DMS53 treated with DMSO at 0.1 percent for 48 hours (cell line): ENCODE measurements around the gene KDM4C.
"Not testable (repeated sequence)": the region's sequence is repeated elsewhere in the genome, so short reads cannot be mapped to it uniquely, and the experiment has no call there.

Source experiments
- DNase-seq: peaks from one replicate; lab custom pipeline; 2025; ENCODE audit not compliant: unreplicated experiment; lab: John Stamatoyannopoulos, UW

KDM4C gene

DNA sequence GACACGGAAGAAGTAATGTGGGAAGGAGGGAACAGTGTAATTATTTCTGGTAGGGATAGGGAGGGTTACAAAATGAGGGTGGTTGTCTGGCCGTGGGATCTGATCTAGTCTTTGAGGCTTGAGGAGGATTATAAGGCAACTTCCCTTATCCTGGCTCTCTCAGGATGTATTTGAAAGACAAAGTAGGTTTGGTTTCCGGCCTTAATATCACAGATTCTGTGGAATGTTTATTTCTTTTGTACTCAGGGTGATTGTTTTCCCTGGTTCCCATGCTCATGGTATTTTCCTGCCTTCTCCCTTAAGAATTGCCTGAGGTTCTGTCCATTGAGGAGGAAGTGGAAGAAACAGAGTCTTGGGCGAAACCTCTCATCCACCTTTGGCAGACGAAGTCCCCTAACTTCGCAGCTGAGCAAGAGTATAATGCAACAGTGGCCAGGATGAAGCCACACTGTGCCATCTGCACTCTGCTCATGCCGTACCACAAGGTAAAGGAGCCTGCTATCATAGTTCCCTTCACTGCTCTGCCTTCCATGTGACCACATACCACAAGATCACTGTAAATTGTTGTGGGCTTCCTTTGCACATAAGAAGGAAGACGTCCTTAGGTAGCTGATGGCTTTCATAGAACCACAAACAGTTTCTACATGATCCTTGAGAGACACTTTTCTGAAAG, 253.8 kb downstream of the KDM4C start:
- no peak for DNase-seq

DNA sequence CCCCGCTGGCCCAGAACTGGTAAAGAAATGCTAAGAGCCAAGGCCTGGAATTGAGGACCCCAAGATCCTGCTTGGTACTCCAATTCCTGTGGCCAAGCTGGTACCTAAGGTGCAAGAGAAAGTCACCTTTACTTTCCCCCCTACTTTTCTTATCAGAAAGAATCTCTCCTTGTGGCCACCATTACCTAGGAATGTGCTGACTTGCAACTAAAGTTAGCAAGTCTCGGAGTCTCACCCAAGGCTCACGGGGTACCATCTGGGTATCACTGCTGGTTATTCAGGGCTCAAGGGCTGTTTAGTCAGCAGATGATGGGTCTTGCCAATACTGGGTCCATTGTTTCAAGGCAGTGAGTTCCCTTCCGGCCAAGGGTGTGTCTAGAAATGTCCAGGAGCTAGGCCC, 270.2 kb downstream of the KDM4C start:
- no peak for DNase-seq

DNA sequence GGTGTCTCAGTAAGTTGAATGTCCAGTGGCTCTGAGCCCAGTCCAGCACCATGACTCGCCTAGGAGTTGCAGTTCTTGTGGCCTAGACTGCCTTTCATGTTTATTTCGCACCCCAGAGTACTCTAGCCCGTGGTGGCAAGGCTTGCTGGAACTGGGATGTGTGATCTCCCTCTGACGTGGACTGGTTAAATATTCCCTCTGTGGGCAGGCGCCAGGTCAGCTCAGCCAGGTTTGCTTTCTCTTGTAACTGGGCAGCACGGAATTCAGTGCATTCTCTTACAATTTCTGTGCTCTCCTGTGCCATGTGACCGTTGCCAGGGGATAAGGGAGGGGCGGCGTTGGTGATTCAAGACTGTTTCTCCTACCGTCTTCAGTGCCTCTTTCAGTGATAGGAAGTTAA, 270.8 kb downstream of the KDM4C start:
- no peak for DNase-seq

DNA sequence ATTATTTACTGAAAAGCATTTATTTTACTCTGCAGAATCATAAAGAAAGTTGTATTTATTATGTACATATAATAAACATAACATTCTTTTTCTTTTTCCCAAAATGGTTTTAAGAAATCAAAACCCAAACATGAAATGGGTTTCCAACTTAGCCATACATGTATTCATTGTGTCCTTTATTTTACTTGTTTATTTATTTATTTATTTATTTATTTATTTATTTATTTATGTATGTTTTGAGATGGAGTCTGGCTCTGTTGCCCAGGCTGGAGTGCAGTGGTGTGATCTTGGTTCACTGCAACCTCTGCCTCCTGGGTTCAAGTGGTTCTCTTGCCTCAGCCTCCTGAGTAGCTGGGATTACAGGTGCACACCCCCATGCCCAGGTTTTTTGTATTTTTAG, 273.2 kb downstream of the KDM4C start:
- not testable (repeated sequence) for DNase-seq

DNA sequence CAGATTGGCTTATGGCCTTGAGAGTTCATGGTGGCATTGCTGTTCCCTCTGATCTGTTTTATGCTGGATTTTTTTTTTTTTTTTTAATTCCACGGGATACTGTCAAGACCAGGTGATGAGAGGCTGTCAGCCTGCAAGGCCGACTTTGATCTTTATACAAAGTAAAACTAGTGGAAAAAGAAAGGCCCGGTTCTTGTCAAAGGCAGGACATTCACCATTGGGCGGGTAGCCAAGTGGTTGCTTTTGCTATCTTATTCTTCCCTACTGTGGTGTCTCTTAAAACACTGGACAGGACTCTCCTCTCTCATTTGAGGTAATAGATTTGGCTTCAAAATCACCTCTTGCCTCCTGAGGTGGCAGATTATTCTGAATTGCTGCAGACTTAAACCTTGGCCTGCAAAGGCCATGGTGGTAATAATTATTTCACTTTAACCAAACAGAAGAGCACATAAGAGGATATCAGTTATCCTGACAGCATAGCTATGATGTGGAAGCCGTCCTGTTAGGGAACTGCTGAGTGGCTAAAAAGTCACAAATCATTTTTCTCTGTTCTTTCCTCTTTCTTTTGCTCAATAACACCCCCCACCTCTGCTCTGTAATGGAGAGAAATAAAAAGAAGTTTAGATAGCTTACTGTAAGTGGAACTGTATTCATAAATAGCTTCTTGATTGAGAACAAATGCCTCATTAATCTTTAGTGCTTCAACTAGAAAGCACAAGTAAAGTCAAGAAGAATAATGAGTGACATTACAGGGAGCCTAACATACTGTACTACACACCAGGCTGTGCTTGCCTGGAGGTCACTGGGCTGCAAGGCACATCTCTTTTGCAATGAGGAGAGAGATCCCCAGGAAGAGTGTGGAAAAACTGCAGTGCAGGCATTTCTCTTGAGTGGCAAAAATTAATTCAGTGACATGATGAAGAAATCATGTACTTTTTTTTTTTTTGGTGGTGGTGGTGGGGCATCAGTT, 275.6 kb downstream of the KDM4C start:
- DNase-seq: no peak

DNA sequence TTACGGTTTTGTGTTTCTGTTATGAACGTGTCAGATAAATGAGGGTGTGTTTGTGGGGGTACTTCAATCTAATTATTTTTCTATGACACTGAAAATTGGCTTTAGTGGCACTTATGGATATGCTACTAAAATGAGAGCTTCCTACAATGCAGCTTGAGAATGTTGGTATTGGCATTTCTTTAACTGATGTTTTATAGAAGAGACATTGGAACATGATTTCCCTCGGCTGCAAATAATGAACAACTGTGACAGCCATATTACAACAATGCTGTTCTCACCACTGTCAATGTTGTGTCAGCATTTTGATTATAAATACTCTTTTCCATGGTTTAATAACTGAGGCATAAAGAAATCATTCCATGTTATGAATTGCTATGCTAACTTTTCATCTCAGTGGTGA, 279.4 kb downstream of the KDM4C start:
- no peak for DNase-seq

DNA sequence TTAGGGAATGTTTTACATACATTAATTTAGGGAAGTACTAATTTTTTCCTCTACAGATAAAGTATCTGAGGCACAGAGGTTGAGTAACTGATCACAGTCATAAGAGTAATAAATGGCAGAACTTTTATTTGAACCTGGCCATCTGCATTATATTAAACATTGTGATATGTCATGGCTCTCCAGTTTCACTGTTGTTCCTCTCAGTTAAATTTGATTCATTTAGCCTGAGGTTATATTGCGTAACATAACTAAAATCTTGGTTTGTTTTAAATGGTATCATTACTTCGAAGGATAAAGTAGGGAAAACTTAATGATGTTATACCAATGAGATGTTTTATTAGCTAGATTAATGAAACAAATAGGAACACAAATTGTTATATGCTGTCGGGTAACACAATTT, 284.4 kb downstream of the KDM4C start:
- no peak for DNase-seq

DNA sequence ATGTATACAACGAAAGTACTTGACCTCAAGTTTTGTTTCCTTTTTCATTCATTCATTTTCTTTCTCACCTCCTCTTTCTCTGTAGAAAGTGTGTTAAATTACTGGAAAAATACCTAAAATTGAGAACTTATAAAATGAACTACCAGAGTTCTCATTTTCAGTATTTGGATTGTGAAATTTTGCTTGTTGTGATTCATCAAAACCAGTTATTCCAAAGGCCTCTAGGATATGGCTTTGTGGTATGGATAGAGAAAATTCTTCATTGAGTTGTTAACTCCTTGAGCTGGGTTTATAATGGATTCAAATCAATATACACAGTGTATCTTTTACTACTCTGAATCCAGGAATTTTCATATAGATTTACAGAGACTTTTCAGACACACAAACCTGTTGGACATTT, 287.6 kb downstream of the KDM4C start:
- DNase-seq: no peak

DNA sequence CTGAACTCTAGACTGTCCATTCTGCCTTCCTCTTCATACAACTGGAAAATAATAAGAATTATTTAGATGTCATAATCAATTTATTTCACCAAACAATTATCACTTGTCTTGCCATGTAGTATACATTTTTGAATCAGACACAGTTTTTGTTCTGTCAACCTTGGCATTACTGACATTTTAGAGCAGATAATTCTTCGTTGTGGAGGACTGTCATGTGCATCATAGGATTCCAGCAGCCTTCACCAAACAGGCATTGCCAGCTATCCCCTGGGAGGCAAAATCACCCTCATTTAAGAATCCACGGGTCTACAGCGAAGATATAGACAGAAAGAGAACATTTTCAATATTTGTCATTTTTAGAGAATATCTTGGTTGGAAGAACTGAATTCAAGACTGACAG, 293.9 kb downstream of the KDM4C start:
- no peak for DNase-seq

DNA sequence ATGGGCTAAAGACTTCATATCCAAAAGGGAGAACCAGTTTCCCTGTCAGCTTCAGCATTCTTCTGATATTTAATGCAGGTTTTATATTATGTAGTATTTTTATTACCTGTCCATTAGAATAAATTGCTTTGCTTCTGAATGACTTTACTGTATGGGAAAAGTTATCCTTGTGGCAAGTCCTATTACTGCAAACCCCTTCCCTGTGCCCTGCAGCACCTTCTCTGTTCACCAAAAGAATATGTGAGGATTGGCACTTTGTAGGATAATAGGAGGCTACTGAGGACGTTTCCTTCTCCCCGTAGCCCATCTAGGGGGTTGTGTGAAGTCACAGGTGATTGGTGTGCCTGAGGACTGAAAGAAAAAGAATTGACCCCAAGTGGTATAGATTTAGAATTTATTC, 296.1 kb downstream of the KDM4C start:
- DNase-seq: no peak

DNA sequence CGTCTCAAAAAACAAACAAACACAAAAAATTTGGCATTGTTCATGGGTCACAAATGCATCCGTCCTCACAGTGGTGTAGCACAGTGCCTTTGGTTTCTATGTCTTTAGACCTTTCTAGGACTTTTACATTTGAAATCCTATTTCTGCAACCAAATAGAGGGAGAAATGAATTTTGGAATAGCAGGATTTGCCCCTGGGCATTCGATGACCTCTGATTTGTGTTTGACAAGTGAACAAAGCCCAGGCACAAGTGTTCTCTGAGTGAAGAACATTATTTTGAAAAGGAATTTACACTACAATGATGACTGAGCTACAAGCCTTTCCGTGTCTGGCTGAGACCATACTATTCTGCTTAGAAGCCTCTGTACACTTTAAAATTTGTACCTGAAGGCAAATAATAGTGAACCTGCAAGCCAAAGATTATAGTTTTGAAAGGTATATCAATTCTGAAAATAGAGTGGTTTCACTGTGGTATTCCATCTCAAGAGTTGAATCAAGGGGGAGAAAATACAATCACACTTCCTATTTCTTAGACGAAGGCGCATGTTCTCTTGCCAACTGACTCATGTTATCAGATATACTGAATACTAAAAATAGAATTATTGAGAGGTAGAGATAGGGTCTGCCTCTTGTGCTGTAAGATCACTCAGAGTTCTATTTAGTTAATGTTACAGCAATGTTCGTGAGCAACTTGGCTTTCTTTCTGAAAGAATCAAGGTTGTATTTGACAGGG, 297.6 kb downstream of the KDM4C start:
- no peak for DNase-seq

DNA sequence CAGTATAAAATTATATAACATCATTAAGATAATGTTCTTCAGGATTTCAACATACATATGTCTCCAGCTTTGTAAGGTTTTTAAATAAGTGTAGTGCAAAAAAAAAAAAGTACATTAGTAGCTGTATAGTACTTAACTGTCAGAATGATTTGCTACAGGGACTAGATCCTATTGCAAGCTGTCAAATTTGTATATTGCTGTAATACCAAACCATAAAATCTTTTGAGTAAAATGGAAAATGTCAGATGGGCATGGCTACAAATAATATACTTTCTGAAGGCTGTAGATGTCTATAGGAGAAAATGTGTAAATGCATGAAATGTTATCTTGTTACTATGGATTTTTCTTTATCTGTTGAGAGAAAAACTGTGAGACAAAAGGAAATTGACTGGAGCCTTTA, 298.5 kb downstream of the KDM4C start:
- DNase-seq: no peak

DNA sequence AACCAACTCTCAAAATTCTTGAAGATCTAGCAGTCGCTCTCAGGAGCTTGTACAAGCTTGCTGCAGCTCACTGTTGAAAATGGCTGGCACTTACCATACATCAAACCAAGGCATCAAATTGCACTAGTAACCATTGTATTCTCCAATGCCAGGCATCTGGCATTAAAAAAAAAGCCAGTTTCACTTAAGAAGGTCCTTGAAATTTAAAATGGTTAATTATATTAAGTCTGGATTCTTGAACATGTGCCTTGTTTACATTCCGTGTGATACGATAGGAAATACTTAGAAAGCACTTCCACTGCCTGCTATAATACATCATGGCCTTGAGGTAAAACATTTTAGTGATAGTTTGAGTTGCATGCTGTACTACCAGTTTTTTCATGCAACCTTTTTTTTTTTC, 300.7 kb downstream of the KDM4C start:
- no peak for DNase-seq

DNA sequence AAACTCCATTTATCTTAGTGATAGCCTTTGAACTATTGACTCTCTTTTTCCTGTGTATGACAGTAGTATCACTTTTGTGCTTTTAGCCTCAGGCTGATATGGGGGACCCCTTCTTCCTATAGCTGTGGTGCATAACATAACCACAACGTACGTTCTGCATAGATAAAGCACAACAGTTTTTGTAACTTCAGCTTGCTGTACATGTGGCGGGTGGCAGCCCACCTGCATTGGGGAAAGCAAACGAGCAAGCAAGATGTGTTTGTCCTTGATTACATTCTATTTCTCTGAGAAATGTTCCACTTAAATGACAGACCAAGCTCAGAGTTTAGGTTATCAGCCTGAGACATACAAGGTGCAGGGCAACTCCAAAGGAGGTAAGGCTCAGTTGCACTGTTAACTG, 309.4 kb downstream of the KDM4C start:
- no peak for DNase-seq

DNA sequence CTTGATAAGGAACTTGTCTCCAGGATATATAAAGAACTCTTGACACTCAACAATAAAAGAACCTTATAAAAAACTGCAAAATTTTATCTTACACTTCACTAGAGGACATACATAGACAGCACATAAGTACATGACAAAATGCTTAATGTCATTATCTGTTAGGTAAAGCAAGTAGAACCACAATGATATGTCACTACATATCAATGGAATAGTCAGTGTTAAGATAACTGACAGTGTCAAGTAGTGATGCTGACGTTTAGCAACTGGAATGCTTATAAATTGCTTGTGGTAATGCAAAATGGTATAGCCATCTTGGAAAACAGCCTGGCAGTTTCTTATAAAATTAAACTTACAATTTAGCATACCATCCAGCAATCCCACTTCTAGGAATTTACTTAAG, 314.1 kb downstream of the KDM4C start:
- no peak for DNase-seq

DNA sequence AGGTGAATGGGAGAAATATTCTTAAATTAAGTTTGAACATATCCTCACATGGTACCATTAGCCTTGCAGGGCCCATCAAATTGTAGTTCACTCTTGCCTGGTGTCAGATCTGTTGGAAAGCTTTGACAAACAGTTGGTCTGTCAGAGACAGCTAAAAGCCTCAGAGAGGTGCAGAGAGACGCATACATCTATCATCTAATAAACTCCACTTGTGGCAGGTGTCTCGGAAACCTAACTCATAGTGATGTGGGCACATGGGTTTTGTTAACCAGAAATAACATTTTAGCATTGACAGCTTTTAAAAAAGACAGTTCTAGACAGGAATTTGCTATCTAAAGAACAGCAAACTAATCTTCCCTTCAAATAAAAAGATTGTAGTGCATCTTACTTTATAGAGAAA, 315.9 kb downstream of the KDM4C start:
- no peak for DNase-seq

DNA sequence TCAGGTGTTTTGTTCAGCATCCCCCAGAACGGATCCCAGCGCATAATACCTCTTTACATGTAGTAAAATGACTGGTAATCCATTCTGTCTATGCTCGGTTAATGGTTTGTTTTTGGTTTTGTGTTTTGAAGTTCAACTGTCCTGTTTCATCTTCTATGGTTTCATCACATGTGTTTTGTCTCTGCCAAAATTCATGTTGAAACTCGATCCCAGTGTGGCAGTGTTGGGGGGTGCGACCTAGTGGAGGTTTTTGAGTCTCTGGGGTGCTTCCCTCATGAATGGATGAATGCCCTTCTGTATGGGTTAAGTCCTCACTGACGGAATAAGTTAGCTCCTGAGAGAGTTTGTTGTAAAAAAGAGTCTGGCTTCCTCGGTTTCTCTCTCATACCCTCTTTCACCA, 317.4 kb downstream of the KDM4C start:
- DNase-seq: no peak

DNA sequence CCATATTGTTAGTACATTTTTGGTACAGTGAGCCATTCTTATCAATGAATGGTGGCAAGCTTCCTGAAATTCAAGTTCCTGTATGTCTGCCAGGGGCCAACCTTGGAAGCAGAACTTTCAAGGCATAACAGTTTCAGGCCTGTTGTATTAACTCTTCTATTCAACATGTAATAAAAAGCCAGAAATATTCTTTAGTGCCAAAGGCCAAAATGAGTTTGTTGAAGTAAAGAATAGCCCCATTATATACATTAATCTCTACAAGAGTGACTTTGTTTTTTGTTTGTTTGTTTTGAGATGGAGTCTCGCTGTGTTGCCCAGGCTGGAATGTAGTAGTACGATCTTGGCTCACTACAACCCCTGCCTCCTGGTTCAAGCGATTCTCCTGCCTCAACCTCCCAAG, 321.3 kb downstream of the KDM4C start:
- DNase-seq: no peak

DNA sequence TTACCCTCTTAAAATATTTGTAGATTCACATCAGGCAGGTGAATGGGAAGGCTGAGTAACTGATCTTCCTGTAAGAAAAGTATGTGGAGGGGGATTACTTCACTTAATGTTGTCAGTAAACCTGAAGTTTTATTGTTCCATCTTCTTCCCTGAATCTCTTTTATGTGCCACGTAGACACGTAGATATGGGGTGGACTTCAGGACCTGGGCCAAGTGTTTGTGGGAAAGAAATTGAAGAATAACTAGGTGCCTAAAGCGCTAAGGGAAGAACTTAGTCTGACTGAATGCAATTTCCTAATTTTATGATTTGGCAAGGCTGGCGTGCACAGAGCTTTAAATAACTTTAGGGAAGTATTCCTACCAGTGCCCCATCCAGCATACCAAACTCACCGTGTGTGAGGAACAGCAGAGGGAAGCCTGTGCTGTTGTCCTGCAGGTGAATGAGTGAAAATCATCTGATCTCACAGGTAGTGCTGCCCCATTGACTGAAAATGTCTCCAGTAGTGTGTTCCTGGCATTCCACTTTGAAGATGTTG, 323.4 kb downstream of the KDM4C start:
- DNase-seq: no peak

DNA sequence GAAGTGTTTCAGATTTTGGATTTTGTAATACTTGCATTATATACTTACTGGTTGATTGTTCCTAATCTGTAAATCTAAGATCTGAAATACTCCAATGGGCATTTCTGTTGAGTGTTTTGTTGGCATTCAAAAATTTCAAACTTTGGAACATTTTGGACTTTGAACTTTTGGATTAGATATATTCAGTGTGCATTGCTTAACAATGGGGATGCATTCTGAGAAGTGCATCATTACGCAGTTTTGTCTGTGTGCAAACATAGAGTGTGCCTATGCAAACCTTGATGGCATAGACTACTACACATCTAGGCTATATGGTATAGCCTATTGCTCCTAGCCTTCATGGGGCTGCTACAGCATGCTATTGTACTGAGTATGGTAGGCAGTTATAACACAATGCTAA, 325.4 kb downstream of the KDM4C start:
- DNase-seq: no peak

DNA sequence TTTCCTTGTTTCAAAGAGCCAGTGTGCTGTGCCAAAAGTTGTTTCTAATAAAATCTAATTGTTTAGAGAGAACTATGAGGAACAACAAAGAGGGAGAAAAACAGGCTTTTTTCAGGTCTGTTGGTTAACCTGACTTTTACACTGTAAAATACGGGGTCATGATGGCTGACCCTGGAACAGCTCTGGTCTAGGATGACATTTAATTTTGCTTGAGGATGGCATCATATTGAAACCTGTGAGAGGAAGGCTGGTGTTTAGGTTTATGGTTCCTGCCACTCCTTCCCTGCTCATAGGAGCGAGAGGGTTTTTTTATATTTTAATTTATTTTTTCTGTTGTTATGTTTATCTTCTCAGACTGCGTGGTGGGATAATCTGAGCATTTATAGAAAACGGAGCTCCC, 327.6 kb downstream of the KDM4C start:
- no peak for DNase-seq

DNA sequence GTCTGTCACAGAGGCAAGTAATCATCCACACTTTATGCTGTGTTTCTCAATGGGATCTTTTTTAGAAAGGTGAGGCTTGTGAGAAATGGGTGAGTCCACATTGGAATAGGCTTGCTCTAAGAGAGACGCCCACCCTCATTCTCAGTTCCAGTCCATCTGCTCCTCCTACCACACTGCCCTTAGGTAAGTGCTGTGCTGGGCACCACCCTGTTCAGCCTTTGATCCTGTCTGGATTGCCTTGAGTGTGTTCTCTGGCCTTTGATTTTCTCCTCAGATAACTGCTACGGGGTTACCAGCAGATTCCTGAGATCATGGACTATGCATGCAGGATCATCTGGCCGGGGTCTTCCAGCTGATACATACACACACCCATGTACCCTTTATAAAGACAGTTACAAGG, 328.6 kb downstream of the KDM4C start:
- no peak for DNase-seq
